Fibroblast of upper back skin (primary cell): ENCODE data around the gene EFNA2.
"Not testable (repeated sequence)": the region's sequence is repeated elsewhere in the genome, so short reads cannot be mapped to it uniquely, and the experiment has no call there.

ENCODE experiments used
- DNase-seq: peaks from one replicate; pipeline ENCODE4 v3.0.0-alpha.2; 2013

The EFNA2 gene

GRCh38 chr19:1300744-1301490 lies 15.2 kb downstream of the EFNA2 start:
- DNase-seq, result no peak

- no peak for DNase-seq
Observed at GRCh38 chr19:1302533-1303239, 17.0 kb downstream of the EFNA2 start.

GRCh38 chr19:1304197-1304924 lies 18.7 kb downstream of the EFNA2 start:
- no peak for DNase-seq

- DNase-seq, result not testable (repeated sequence)
Observed at GRCh38 chr19:1305354-1305753, 19.7 kb downstream of the EFNA2 start.

GRCh38 chr19:1307320-1307719 lies 21.6 kb downstream of the EFNA2 start:
- no peak for DNase-seq

- no peak for DNase-seq
Observed at GRCh38 chr19:1307755-1308303, 22.2 kb downstream of the EFNA2 start.

GRCh38 chr19:1308718-1309117 lies 23.0 kb downstream of the EFNA2 start:
- no peak for DNase-seq

- no peak for DNase-seq
Observed at GRCh38 chr19:1309977-1310852, 24.5 kb downstream of the EFNA2 start.

GRCh38 chr19:1310853-1311180 lies 25.1 kb downstream of the EFNA2 start:
- no peak for DNase-seq

GRCh38 chr19:1311543-1312091 lies 25.9 kb downstream of the EFNA2 start:
- DNase-seq, result no peak

- DNase-seq, result peak; percentile 65
Observed at GRCh38 chr19:1312767-1313694, 27.4 kb downstream of the EFNA2 start.

- DNase-seq, result no peak
Observed at GRCh38 chr19:1313695-1314613, 28.3 kb downstream of the EFNA2 start.

- peak; percentile 34 for DNase-seq
Observed at GRCh38 chr19:1315470-1316166, 29.9 kb downstream of the EFNA2 start.

- no peak for DNase-seq
Observed at GRCh38 chr19:1316466-1316865, 30.8 kb downstream of the EFNA2 start.

GRCh38 chr19:1317274-1318003 lies 31.8 kb downstream of the EFNA2 start:
- no peak for DNase-seq

GRCh38 chr19:1318678-1319471 lies 33.2 kb downstream of the EFNA2 start:
- no peak for DNase-seq

GRCh38 chr19:1320282-1320650 lies 34.6 kb downstream of the EFNA2 start:
- DNase-seq, result not testable (repeated sequence)

GRCh38 chr19:1321539-1321938 lies 35.9 kb downstream of the EFNA2 start:
- no peak for DNase-seq
